Mesenchymal stem cell (in vitro differentiated cells and primary cell): ENCODE results near the gene SAMD4B.

ENCODE experiments used
- DNase-seq: peaks from one replicate; pipeline ENCODE4 v3.0.0-alpha.2; 2013
- H2AFZ ChIP-seq: one replicate; pipeline ENCODE4 v1.6.1; 2013; ENCODE audit warnings: low read depth, mild to moderate bottlenecking, control low read depth, inconsistent platforms, low read length, moderate library complexity
- H2AK5ac ChIP-seq: 2 replicates; pipeline ENCODE4 v1.6.1; 2013; ENCODE audit warnings: low read length, moderate library complexity, mild to moderate bottlenecking, inconsistent platforms; ENCODE audit not compliant: severe bottlenecking
- H2BK120ac ChIP-seq: one replicate; pipeline ENCODE4 v1.6.1; 2013; ENCODE audit warnings: low read depth, mild to moderate bottlenecking, inconsistent platforms, low read length, moderate library complexity
- H2BK12ac ChIP-seq, 2 experiments: one replicate each; pipeline ENCODE4 v1.6.1; 2013; ENCODE audit warnings: inconsistent platforms in 2 of 2, low read length in 2 of 2, mild to moderate bottlenecking in 2 of 2, moderate library complexity in 2 of 2, control low read depth in 1 of 2
- H2BK15ac ChIP-seq: one replicate; pipeline ENCODE4 v1.6.1; 2013; ENCODE audit warnings: mild to moderate bottlenecking, low read depth, inconsistent platforms; ENCODE audit not compliant: poor library complexity, severe bottlenecking
- H2BK5ac ChIP-seq: 2 replicates; pipeline ENCODE4 v1.6.1; 2013; ENCODE audit warnings: low read depth, mild to moderate bottlenecking, low read length, control low read depth, inconsistent platforms; ENCODE audit not compliant: poor library complexity, severe bottlenecking
- H3K14ac ChIP-seq, 2 experiments: one replicate each; pipeline ENCODE4 v1.6.1; 2013; ENCODE audit warnings: inconsistent platforms in 2 of 2, low read length in 2 of 2, control low read depth in 1 of 2, mild to moderate bottlenecking in 1 of 2, moderate library complexity in 1 of 2
- H3K18ac ChIP-seq, 2 experiments: one replicate each; pipeline ENCODE4 v1.6.1; 2013; ENCODE audit warnings: inconsistent platforms in 2 of 2, low read length in 2 of 2, control low read depth in 1 of 2, low read depth in 1 of 2, mild to moderate bottlenecking in 1 of 2
- H3K23ac ChIP-seq, 2 experiments: one replicate each; pipeline ENCODE4 v1.6.1; 2013; ENCODE audit warnings: inconsistent platforms in 2 of 2, low read length in 2 of 2, mild to moderate bottlenecking in 2 of 2, moderate library complexity in 2 of 2, control low read depth in 1 of 2
- H3K27ac ChIP-seq: 2 replicates; pipeline ENCODE4 v1.5.1; 2013; ENCODE audit warnings: mild to moderate bottlenecking, moderate library complexity, low read length, control low read depth, inconsistent platforms; ENCODE audit not compliant: poor library complexity, severe bottlenecking
- H3K27me3 ChIP-seq, 2 experiments: 2 replicates each; pipeline versions ENCODE4 v1.6.1 to v1.7.0; 2013; ENCODE audit warnings: low read length in 2 of 2, mild to moderate bottlenecking in 2 of 2, moderate library complexity in 2 of 2, control low read depth in 1 of 2, inconsistent platforms in 1 of 2; ENCODE audit not compliant: control insufficient read depth in 1 of 2, insufficient read depth in 1 of 2
- H3K36me3 ChIP-seq, 2 experiments: 2 replicates each; pipeline versions ENCODE4 v1.6.1 to v1.7.0; 2013; ENCODE audit warnings: low read length in 2 of 2, control low read depth in 1 of 2, inconsistent platforms in 1 of 2, low read depth in 1 of 2, mild to moderate bottlenecking in 1 of 2; ENCODE audit not compliant: insufficient read depth in 2 of 2, control insufficient read depth in 1 of 2
- H3K4ac ChIP-seq, 2 experiments: one replicate each; pipeline ENCODE4 v1.6.1; 2013; ENCODE audit warnings: inconsistent platforms in 2 of 2, low read length in 2 of 2, mild to moderate bottlenecking in 2 of 2, moderate library complexity in 2 of 2, control low read depth in 1 of 2, low read depth in 1 of 2
- H3K4me1 ChIP-seq: 2 replicates; pipeline ENCODE4 v1.6.1; 2013; ENCODE audit warnings: low read depth, low read length, control low read depth; ENCODE audit not compliant: control insufficient read depth, insufficient read depth
- H3K4me2 ChIP-seq: 2 replicates; pipeline ENCODE4 v1.6.1; 2013; ENCODE audit warnings: low read length, mild to moderate bottlenecking, inconsistent platforms; ENCODE audit not compliant: poor library complexity, severe bottlenecking
- H3K4me3 ChIP-seq, 2 experiments: 2 replicates each; pipeline versions ENCODE4 v1.5.1 to v1.7.0; 2013; ENCODE audit warnings: low read length in 2 of 2, mild to moderate bottlenecking in 2 of 2, control low read depth in 1 of 2, low read depth in 1 of 2; ENCODE audit not compliant: insufficient read depth in 1 of 2
- H3K79me1 ChIP-seq: replicated peaks from 2 replicates; pipeline ENCODE4 v1.6.1; 2013; ENCODE audit warnings: mild to moderate bottlenecking, control low read depth, low read length, inconsistent platforms; ENCODE audit not compliant: poor library complexity, severe bottlenecking
- H3K9ac ChIP-seq: 2 replicates; pipeline ENCODE4 v1.7.0; 2013; ENCODE audit warnings: mild to moderate bottlenecking, low read length, moderate library complexity
- H3K9me3 ChIP-seq: 2 replicates; pipeline ENCODE4 v1.7.0; 2013; ENCODE audit warnings: mild to moderate bottlenecking, low read length; ENCODE audit not compliant: control insufficient read depth
- H4K8ac ChIP-seq: one replicate; pipeline ENCODE4 v1.6.1; 2013; ENCODE audit warnings: inconsistent platforms, mild to moderate bottlenecking, low read length, moderate library complexity
- H4K91ac ChIP-seq: one replicate; pipeline ENCODE4 v1.6.1; 2013; ENCODE audit warnings: mild to moderate bottlenecking, low read length, inconsistent platforms
- WGBS: methylation state at CpG from one replicate; pipeline ENCODE4 v1.1.7; 2013; ENCODE audit warnings: mixed read lengths; 5-methylcytosine and 5-hydroxymethylcytosine counted together

Gene SAMD4B

GRCh38 chr19:39399668-39400050 lies 57.4 kb downstream of the SAMD4B start:
- Histone ChIP-seq H3K27me3 (no peaks in the 10 kb centered on the region), H3K4me2 (no peak overlapping the region), H2BK15ac (peak overlapping the region; percentile 38), H3K4me1 (peaks cover 31% of the 10 kb centered on the region), H3K27ac (no peak overlapping the region), H3K9me3 (no peaks in the 10 kb centered on the region), H3K4me3 (no peak overlapping the region), H4K91ac (peak overlapping the region; percentile 19), H3K9ac (no peak overlapping the region), H3K79me1 (peaks cover 11% of the 10 kb centered on the region), H2AFZ (no peak overlapping the region), H2BK5ac (no peak overlapping the region), H3K23ac (no peak overlapping the region), H2AK5ac (no peak overlapping the region), H3K4ac (no peak overlapping the region), H3K14ac (no peak overlapping the region), H3K18ac (no peak overlapping the region), H2BK12ac (peak overlapping the region; percentile 0 to 90), H3K36me3 (peaks cover 18 to 29% of the 10 kb centered on the region in 2 experiments), H2BK120ac (no peak overlapping the region), H4K8ac (no peak overlapping the region)
- no peak for DNase-seq
- 91% methylated on average over 4 of the region's 4 CpGs for WGBS

GRCh38 chr19:39400061-39400460 lies 57.8 kb downstream of the SAMD4B start:
- Histone ChIP-seq H3K18ac (no peak overlapping the region), H3K9ac (no peak overlapping the region), H3K9me3 (no peaks in the 10 kb centered on the region), H2BK5ac (no peak overlapping the region), H3K27ac (no peak overlapping the region), H2AK5ac (no peak overlapping the region), H3K4me3 (no peak overlapping the region), H4K8ac (no peak overlapping the region), H2BK15ac (no peak overlapping the region), H2AFZ (no peak overlapping the region), H3K4me2 (no peak overlapping the region), H3K4ac (no peak overlapping the region), H2BK120ac (no peak overlapping the region), H2BK12ac (peak overlapping the region; percentile 0 to 90), H3K36me3 (peaks cover 15 to 26% of the 10 kb centered on the region in 2 experiments), H3K79me1 (peaks cover 11% of the 10 kb centered on the region), H3K23ac (no peak overlapping the region), H3K14ac (no peak overlapping the region), H3K27me3 (no peaks in the 10 kb centered on the region), H3K4me1 (peaks cover 31% of the 10 kb centered on the region), H4K91ac (peak overlapping the region; percentile 66)
- WGBS = 95% methylated on average over 3 of the region's 4 CpGs
- DNase-seq = no peak

- Histone ChIP-seq H2BK5ac (no peak overlapping the region), H3K36me3 (peaks cover 7 to 17% of the 10 kb centered on the region in 2 experiments), H3K18ac (peak overlapping the region; percentile 97 to 100), H3K27ac (no peak overlapping the region), H3K4me1 (peaks cover 32% of the 10 kb centered on the region), H3K4me3 (no peak overlapping the region), H2BK15ac (no peak overlapping the region), H3K9ac (peak overlapping the region; percentile 97), H2BK120ac (no peak overlapping the region), H4K8ac (peak overlapping the region; percentile 99), H3K4me2 (no peak overlapping the region), H4K91ac (peak overlapping the region; percentile 95), H3K14ac (peak overlapping the region in 1 of 2 experiments; percentile 76), H3K23ac (peak overlapping the region in 1 of 2 experiments; percentile 53), H2AFZ (no peak overlapping the region), H3K4ac (peak overlapping the region; percentile 9 to 96), H2BK12ac (peak overlapping the region; percentile 97 to 100), H3K27me3 (no peaks in the 10 kb centered on the region), H3K79me1 (peaks cover 7% of the 10 kb centered on the region), H2AK5ac (no peak overlapping the region), H3K9me3 (no peaks in the 10 kb centered on the region)
- 50% methylated on average over 4 of the region's 4 CpGs for WGBS
- no peak for DNase-seq
These were observed 58.9 kb downstream of the SAMD4B start for GRCh38 chr19:39401070-39401548.

- peak overlapping the region; percentile 16 for H3K27ac ChIP-seq
- DNase-seq = peak; percentile 94
- peak overlapping the region; percentile 100 for H2BK120ac ChIP-seq
- peak overlapping the region; percentile 97 to 100 for H3K18ac ChIP-seq
- peak overlapping the region; percentile 97 to 100 for H2BK12ac ChIP-seq
- WGBS = 43% methylated on average over 25 of the region's 25 CpGs
- peak overlapping the region; percentile 99 for H4K8ac ChIP-seq
- H2BK15ac ChIP-seq = peak overlapping the region; percentile 98
- H3K4me3 ChIP-seq = peak overlapping the region; percentile 39 to 47
- peaks cover 7 to 15% of the 10 kb centered on the region in 2 experiments for H3K36me3 ChIP-seq
- H3K9me3 ChIP-seq = no peaks in the 10 kb centered on the region
- no peak overlapping the region for H2AK5ac ChIP-seq
- peak overlapping the region; percentile 95 for H4K91ac ChIP-seq
- no peaks in the 10 kb centered on the region for H3K27me3 ChIP-seq
- no peak overlapping the region for H3K4me2 ChIP-seq
- H3K4ac ChIP-seq = peak overlapping the region; percentile 1 to 96
- H3K79me1 ChIP-seq = peaks cover 7% of the 10 kb centered on the region
- H3K9ac ChIP-seq = peak overlapping the region; percentile 97
- no peak overlapping the region for H2AFZ ChIP-seq
- no peak overlapping the region for H2BK5ac ChIP-seq
- peaks cover 32% of the 10 kb centered on the region for H3K4me1 ChIP-seq
- peak overlapping the region in 1 of 2 experiments; percentile 94 for H3K14ac ChIP-seq
- no peak overlapping the region for H3K23ac ChIP-seq
These were observed 59.5 kb downstream of the SAMD4B start for GRCh38 chr19:39401549-39402345.
